Gastrocnemius medialis (tissue), 4 donors: ENCODE results near the gene CSF3R. TPM values are rescaled to one million over a fixed set of nuclear protein-coding genes. Genes with fewer than 3 reads are reported as not detected.
"Not testable (repeated sequence)": the region's sequence is repeated elsewhere in the genome, so short reads cannot be mapped to it uniquely, and the experiment has no call there.

Source experiments
- ATAC-seq, 2 donors: fragments of 150-250 bp; one replicate each; pipeline ENCODE4 v1.9.1; 2016
- DNase-seq, 2 donors: peaks; one replicate each; pipeline ENCODE4 v3.0.0-alpha.2; 2019
- H3K27ac ChIP-seq, 4 donors: fragments of 200-600 bp; sonication (generic); 1 replicate in 1 of 4; 2 replicates in 3 of 4; pipeline ENCODE4 v1.5.1; 2016 to 2018; ENCODE audit warnings: mild to moderate bottlenecking in 2 of 4, moderate library complexity in 1 of 4
- H3K27me3 ChIP-seq, 3 donors: fragments of 200-600 bp; sonication (generic) in 2 of 3; 1 replicate in 1 of 3; 2 replicates in 2 of 3; pipeline versions ENCODE4 v1.5.1 to v1.6.0; 2016 to 2019; ENCODE audit warnings: mild to moderate bottlenecking in 1 of 3, moderate library complexity in 1 of 3
- H3K36me3 ChIP-seq, 2 donors: fragments of 200-600 bp; sonication (generic) in 1 of 2; one replicate each; pipeline ENCODE4 v1.5.1; 2017 to 2018
- H3K4me1 ChIP-seq, 2 donors: fragments of 200-600 bp; sonication (generic) in 1 of 2; one replicate each; pipeline ENCODE4 v1.5.1; 2016 to 2017; ENCODE audit warnings: mild to moderate bottlenecking in 2 of 2
- H3K4me3 ChIP-seq, 4 donors: fragments of 200-600 bp; sonication (generic) in 3 of 4; 1 replicate in 1 of 4; 2 replicates in 3 of 4; pipeline ENCODE4 v1.5.1; 2016 to 2019; ENCODE audit warnings: mild to moderate bottlenecking in 2 of 4
- H3K9me3 ChIP-seq, 3 donors: fragments of 200-600 bp; sonication (generic) in 2 of 3; 1 replicate in 1 of 3; 2 replicates in 2 of 3; pipeline ENCODE4 v1.5.1; 2016 to 2019
- POLR2A ChIP-seq, 2 donors: fragments of 450-650 bp; IDR thresholded peaks; one replicate each; pipeline ENCODE4 v1.6.1; 2017; ENCODE audit warnings: antibody characterized with exemption in 2 of 2, mild to moderate bottlenecking in 2 of 2, moderate library complexity in 2 of 2
- in situ Hi-C, 4 donors: fragments of 200-750 bp; cut with MboI; loops; one replicate each; pipeline versions ENCODE4 v1.15.0 to v1.8.0; 2017; ENCODE audit warnings: low sequenced_read_pairs in 4 of 4
- intact Hi-C: fragments of 100-400 bp; cut with DNase I; formaldehyde crosslinking; loops from one replicate; pipeline ENCODE4 v1.15.1; 2023; ENCODE audit warnings: low total_unique reads
- total RNA-seq, 4 donors: library from RNA; depleted of rRNA; stranded (reverse); fragments of >200 nt; gene quantifications; one replicate each; pipeline versions ENCODE4 v1.1.0 to v1.2.3, GENCODE V29; 2016
- TF ChIP-seq, protein P1 (sequence below), 5 experiments: fragments of 450-650 bp in 3 of 5; fragments of 200-600 bp in 2 of 5; sonication (generic) in 2 of 5; IDR thresholded peaks in 4 of 5; conservative IDR thresholded peaks in 1 of 5; 1 replicate in 4 of 5; 2 replicates in 1 of 5; pipeline ENCODE4 v1.5.1; 2016 to 2019; ENCODE audit warnings: antibody characterized with exemption in 5 of 5, mild to moderate bottlenecking in 3 of 5, moderate library complexity in 3 of 5

The CSF3R gene
- total RNA-seq, 4 donors from 2014 or later, result 0.29 to 6.4 (median 3.9) TPM

- H3K9me3 ChIP-seq, result no peaks in the 10 kb centered on the region
- intact Hi-C loops, result no loop called here
- H3K4me1 ChIP-seq, result no peaks in the 10 kb centered on the region
- no peak overlapping the region for H3K27ac ChIP-seq
- H3K4me3 ChIP-seq, result no peak overlapping the region
- TF ChIP-seq POLR2A (IDR thresholded peaks at IDR 0.05), result no peak
- TF ChIP-seq, protein P1, sequence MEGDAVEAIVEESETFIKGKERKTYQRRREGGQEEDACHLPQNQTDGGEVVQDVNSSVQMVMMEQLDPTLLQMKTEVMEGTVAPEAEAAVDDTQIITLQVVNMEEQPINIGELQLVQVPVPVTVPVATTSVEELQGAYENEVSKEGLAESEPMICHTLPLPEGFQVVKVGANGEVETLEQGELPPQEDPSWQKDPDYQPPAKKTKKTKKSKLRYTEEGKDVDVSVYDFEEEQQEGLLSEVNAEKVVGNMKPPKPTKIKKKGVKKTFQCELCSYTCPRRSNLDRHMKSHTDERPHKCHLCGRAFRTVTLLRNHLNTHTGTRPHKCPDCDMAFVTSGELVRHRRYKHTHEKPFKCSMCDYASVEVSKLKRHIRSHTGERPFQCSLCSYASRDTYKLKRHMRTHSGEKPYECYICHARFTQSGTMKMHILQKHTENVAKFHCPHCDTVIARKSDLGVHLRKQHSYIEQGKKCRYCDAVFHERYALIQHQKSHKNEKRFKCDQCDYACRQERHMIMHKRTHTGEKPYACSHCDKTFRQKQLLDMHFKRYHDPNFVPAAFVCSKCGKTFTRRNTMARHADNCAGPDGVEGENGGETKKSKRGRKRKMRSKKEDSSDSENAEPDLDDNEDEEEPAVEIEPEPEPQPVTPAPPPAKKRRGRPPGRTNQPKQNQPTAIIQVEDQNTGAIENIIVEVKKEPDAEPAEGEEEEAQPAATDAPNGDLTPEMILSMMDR (IDR thresholded peaks at IDR 0.05 in 4 of 5, conservative IDR thresholded peaks at IDR 0.05 in 1 of 5), result no peak
- H3K36me3 ChIP-seq, result no peaks in the 10 kb centered on the region
- in situ Hi-C loops, result no loop called here
- no peak for DNase-seq
- peaks cover 0 to 24% (median 7%) of the 10 kb centered on the region in 3 donors for H3K27me3 ChIP-seq
- no peak for ATAC-seq
Observed at GRCh38 chr1:36503733-36504132, 21.0 kb upstream of the CSF3R start.

- Histone ChIP-seq H3K4me3 (no peak overlapping the region), H3K9me3 (no peaks in the 10 kb centered on the region), H3K27me3 (peaks cover 0 to 24% (median 7%) of the 10 kb centered on the region in 3 donors), H3K27ac (no peak overlapping the region), H3K4me1 (no peaks in the 10 kb centered on the region), H3K36me3 (no peaks in the 10 kb centered on the region)
- ATAC-seq (no peak), DNase-seq (no peak)
- in situ Hi-C loops (no loop called here), intact Hi-C loops (no loop called here)
- TF ChIP-seq, protein P1 (IDR thresholded peaks at IDR 0.05 in 4 of 5, conservative IDR thresholded peaks at IDR 0.05 in 1 of 5), result no peak
- no peak for TF ChIP-seq POLR2A (IDR thresholded peaks at IDR 0.05)
Observed at GRCh38 chr1:36503159-36503558, 20.4 kb upstream of the CSF3R start.

DNA sequence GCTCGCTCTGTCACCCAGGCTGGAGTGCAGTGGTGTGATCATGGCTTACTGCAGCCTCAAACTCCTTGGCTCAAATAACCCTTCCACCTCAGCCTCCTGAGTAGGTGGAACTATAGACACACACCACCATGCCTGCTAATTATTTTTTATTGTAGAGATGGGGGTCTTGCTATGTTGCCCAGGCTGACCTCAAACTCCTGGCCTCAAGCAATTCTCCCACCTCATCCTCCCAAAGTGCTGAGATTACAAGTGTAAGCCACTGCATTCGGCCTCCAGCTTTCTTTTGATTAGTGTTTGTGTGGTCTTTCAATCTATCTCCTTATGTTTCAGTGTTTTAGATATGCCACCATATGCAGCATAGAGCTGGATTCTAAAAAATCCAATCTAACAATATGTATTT lies 19.9 kb upstream of the CSF3R start:
- DNase-seq (no peak), ATAC-seq (no peak)
- intact Hi-C loops, result no loop called here
- Histone ChIP-seq H3K27me3 (peaks cover 0 to 24% (median 7%) of the 10 kb centered on the region in 3 donors), H3K9me3 (no peaks in the 10 kb centered on the region), H3K4me1 (no peaks in the 10 kb centered on the region), H3K36me3 (no peaks in the 10 kb centered on the region), H3K27ac (no peak overlapping the region), H3K4me3 (no peak overlapping the region)
- in situ Hi-C loops, result no loop called here
- TF ChIP-seq, protein P1 (IDR thresholded peaks at IDR 0.05 in 4 of 5, conservative IDR thresholded peaks at IDR 0.05 in 1 of 5), result no peak
- TF ChIP-seq POLR2A (IDR thresholded peaks at IDR 0.05), result no peak

DNA sequence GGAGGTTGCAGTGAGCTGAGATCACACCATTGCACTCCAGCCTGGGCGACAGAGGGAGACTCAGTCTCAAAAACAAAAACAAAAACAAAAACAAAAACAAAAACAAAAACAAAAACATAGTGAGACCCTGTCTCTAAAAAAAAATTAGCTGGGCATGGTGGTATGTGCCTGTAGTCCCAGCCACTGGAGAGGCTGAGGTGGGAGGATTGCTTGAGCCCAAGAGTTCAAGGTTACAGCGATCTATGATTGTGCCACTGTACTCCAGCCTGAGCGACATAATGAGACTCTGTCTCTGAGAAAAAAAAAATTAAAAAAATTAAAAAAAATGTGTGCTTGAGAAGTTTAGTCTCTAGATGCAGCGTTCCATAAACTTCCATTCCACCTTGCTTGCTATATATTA lies 19.2 kb upstream of the CSF3R start:
- intact Hi-C loops, in situ Hi-C loops, DNase-seq, H3K4me3 ChIP-seq, H3K27ac ChIP-seq, ATAC-seq, H3K9me3 ChIP-seq, H3K36me3 ChIP-seq, H3K4me1 ChIP-seq: not testable (repeated sequence)
- H3K27me3 ChIP-seq, result peaks cover 0 to 20% (median 7%) of the 10 kb centered on the region in 3 donors

DNA sequence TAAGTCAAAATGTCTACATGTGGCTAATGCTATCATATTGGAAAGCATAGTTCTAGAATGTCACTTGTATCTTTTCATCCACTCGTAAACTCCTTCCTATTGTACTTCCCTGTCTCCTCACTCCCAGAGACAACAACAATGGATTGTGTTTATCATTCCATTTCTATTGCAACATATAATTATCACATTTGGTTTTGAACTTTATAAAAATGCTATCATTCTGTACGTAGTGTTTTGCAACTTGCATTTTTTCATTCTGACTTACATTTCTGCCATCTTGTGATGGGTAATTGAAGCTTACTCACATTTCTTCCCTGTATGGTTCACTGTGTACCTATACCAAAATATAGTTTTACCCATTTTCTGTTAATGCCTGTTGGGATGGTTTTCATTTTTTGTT lies 14.5 kb upstream of the CSF3R start:
- Histone ChIP-seq H3K9me3 (no peaks in the 10 kb centered on the region), H3K36me3 (no peaks in the 10 kb centered on the region), H3K4me1 (no peaks in the 10 kb centered on the region), H3K27me3 (peaks cover 0 to 2% (median 0%) of the 10 kb centered on the region in 3 donors), H3K27ac (no peak overlapping the region), H3K4me3 (no peak overlapping the region)
- TF ChIP-seq POLR2A (IDR thresholded peaks at IDR 0.05), result no peak
- TF ChIP-seq, protein P1 (IDR thresholded peaks at IDR 0.05 in 4 of 5, conservative IDR thresholded peaks at IDR 0.05 in 1 of 5), result no peak
- intact Hi-C loops, result no loop called here
- no peak for ATAC-seq
- no peak for DNase-seq
- in situ Hi-C loops, result no loop called here
